IPS-18a (cell line): ENCODE measurements around the gene NHP2.
"Not testable (repeated sequence)": the region's sequence is repeated elsewhere in the genome, so short reads cannot be mapped to it uniquely, and the experiment has no call there.

Experiments
- H3K27ac ChIP-seq: one replicate; pipeline ENCODE4 v1.5.1; 2013; ENCODE audit warnings: low read length
- H3K27me3 ChIP-seq: one replicate; pipeline ENCODE4 v1.6.1; 2013; ENCODE audit warnings: mild to moderate bottlenecking, low read length; ENCODE audit not compliant: control insufficient read depth, insufficient read depth
- H3K36me3 ChIP-seq: one replicate; pipeline ENCODE4 v1.6.1; 2013; ENCODE audit warnings: low read depth, low read length; ENCODE audit not compliant: control insufficient read depth
- H3K4me1 ChIP-seq: one replicate; pipeline ENCODE4 v1.6.1; 2013; ENCODE audit warnings: low read depth, low read length; ENCODE audit not compliant: control insufficient read depth
- H3K4me3 ChIP-seq: one replicate; pipeline ENCODE4 v1.5.1; 2013; ENCODE audit warnings: low read length
- H3K9ac ChIP-seq: one replicate; pipeline ENCODE4 v1.6.1; 2013; ENCODE audit warnings: mild to moderate bottlenecking, low read length, moderate library complexity
- H3K9me3 ChIP-seq: one replicate; pipeline ENCODE4 v1.6.1; 2013; ENCODE audit warnings: low read depth, low read length; ENCODE audit not compliant: control insufficient read depth

NHP2 gene

GRCh38 chr5:178143901-178144300 is 9.8 kb downstream of the NHP2 start:
- Histone ChIP-seq H3K9me3 (no peaks in the 10 kb centered on the region), H3K36me3 (peaks cover 81% of the 10 kb centered on the region), H3K27ac (no peak overlapping the region), H3K27me3 (no peaks in the 10 kb centered on the region), H3K4me1 (no peaks in the 10 kb centered on the region), H3K9ac (no peak overlapping the region), H3K4me3 (no peak overlapping the region)

GRCh38 chr5:178143246-178143645 is 10.4 kb downstream of the NHP2 start:
- Histone ChIP-seq H3K4me3 (no peak overlapping the region), H3K36me3 (peaks cover 80% of the 10 kb centered on the region), H3K9me3 (no peaks in the 10 kb centered on the region), H3K9ac (no peak overlapping the region), H3K27ac (no peak overlapping the region), H3K4me1 (no peaks in the 10 kb centered on the region), H3K27me3 (no peaks in the 10 kb centered on the region)

DNA sequence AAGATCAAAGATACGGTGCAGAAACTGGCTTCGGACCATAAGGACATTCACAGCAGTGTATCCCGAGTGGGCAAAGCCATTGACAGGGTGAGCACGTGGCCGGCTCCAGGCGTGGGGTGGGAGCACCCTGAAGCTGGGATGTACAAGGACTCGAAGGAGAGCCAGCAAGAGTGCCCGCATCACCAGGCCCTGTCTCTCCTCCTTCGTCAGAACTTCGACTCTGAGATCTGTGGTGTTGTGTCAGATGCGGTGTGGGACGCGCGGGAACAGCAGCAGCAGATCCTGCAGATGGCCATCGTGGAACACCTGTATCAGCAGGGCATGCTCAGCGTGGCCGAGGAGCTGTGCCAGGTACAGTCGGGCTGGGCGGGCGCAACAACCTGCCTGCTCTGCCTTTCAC is 11.0 kb downstream of the NHP2 start:
- H3K27ac ChIP-seq = no peak overlapping the region
- H3K36me3 ChIP-seq = peaks cover 80% of the 10 kb centered on the region
- no peak overlapping the region for H3K9ac ChIP-seq
- H3K4me3 ChIP-seq = no peak overlapping the region
- no peaks in the 10 kb centered on the region for H3K27me3 ChIP-seq
- H3K9me3 ChIP-seq = no peaks in the 10 kb centered on the region
- no peaks in the 10 kb centered on the region for H3K4me1 ChIP-seq

GRCh38 chr5:178141550-178141949 is 12.1 kb downstream of the NHP2 start:
- Histone ChIP-seq H3K4me1 (no peaks in the 10 kb centered on the region), H3K9me3 (no peaks in the 10 kb centered on the region), H3K27me3 (no peaks in the 10 kb centered on the region), H3K36me3 (peaks cover 71% of the 10 kb centered on the region), H3K27ac (no peak overlapping the region), H3K9ac (no peak overlapping the region), H3K4me3 (no peak overlapping the region)

DNA sequence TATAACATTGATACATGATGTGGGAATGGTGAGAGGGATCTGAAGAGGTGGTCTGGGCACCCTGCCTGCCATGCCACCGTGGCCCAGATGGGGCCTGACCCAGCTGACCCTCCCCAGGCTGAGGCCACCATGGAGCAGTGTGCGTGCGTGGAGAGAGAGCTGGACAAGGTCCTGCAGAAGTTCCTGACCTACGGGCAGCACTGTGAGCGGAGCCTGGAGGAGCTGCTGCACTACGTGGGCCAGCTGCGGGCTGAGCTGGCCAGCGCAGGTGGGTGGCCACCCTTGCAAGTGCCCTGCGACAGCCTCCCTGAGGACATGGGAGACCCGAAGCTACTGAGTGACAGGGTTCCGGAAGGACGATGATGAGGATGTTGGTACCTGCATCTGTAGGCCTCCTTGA is 15.7 kb downstream of the NHP2 start:
- Histone ChIP-seq H3K4me3 (no peak overlapping the region), H3K9ac (no peak overlapping the region), H3K9me3 (no peaks in the 10 kb centered on the region), H3K36me3 (peaks cover 60% of the 10 kb centered on the region), H3K27ac (no peak overlapping the region), H3K4me1 (peaks cover 4% of the 10 kb centered on the region), H3K27me3 (no peaks in the 10 kb centered on the region)

GRCh38 chr5:178136990-178137389 is 16.7 kb downstream of the NHP2 start:
- no peaks in the 10 kb centered on the region for H3K9me3 ChIP-seq
- peaks cover 50% of the 10 kb centered on the region for H3K36me3 ChIP-seq
- peaks cover 4% of the 10 kb centered on the region for H3K4me1 ChIP-seq

GRCh38 chr5:178131446-178131996 is 22.2 kb downstream of the NHP2 start:
- peak overlapping the region; percentile 62 for H3K27ac ChIP-seq
- H3K27me3 ChIP-seq = no peaks in the 10 kb centered on the region
- H3K4me3 ChIP-seq = peak overlapping the region; percentile 86
- H3K36me3 ChIP-seq = peaks cover 14% of the 10 kb centered on the region
- H3K4me1 ChIP-seq = peaks cover 28% of the 10 kb centered on the region
- no peaks in the 10 kb centered on the region for H3K9me3 ChIP-seq
- peak overlapping the region; percentile 82 for H3K9ac ChIP-seq

More at GRCh38 chr5:178136990-178137389, 16.7 kb downstream of the NHP2 start:
- Histone ChIP-seq H3K4me3 (no peak overlapping the region), H3K9ac (no peak overlapping the region), H3K27me3 (no peaks in the 10 kb centered on the region), H3K27ac (no peak overlapping the region)

- peaks cover 11% of the 10 kb centered on the region for H3K36me3 ChIP-seq
- H3K9me3 ChIP-seq = no peaks in the 10 kb centered on the region
- H3K9ac ChIP-seq = peak within 1 kb of the TSS; percentile 82
- H3K4me1 ChIP-seq = peaks cover 29% of the 10 kb centered on the region
- peak within 1 kb of the TSS; percentile 68 for H3K27ac ChIP-seq
- H3K27me3 ChIP-seq = no peaks in the 10 kb centered on the region
- H3K4me3 ChIP-seq = peak within 1 kb of the TSS; percentile 86
Observed at GRCh38 chr5:178130576-178131445, 22.9 kb downstream of the NHP2 start, which contains the start of gene RMND5B. Gene RMND5B, plus strand, starts transcription at chr5:178131014. Its CDS starts 7,106 bp downstream, at chr5:178138120.

GRCh38 chr5:178130234-178130575 is 23.5 kb downstream of the NHP2 start:
- H3K27me3 ChIP-seq, H3K9me3 ChIP-seq, H3K36me3 ChIP-seq: not testable (repeated sequence)
- Histone ChIP-seq H3K4me3 (peak overlapping the region; percentile 86), H3K9ac (peak overlapping the region; percentile 82), H3K4me1 (peaks cover 34% of the 10 kb centered on the region), H3K27ac (peak overlapping the region; percentile 68)

DNA sequence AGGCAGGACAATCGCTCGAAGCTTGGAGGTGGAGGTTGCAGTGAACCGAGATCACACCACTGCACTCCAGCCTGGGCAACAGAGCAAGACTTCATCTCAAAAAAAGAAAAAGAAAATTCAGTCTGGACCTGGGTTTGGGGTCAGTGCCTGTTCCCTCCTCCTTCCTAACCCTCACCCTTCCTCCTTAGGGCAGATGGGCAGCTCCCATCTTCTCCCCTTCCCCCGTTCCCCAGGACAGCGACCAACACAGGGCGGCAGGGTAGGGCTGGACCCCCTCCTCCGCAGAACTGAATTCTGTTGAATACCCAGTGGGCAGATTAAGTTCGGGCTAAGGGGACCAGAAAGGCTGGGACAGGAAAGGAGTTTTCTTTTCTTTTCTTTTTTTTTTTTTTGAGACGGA is 24.4 kb downstream of the NHP2 start:
- H3K4me1 ChIP-seq = peaks cover 38% of the 10 kb centered on the region
- peak overlapping the region; percentile 17 for H3K9ac ChIP-seq
- peaks cover 5% of the 10 kb centered on the region for H3K36me3 ChIP-seq
- no peaks in the 10 kb centered on the region for H3K9me3 ChIP-seq
- no peak overlapping the region for H3K27ac ChIP-seq
- H3K4me3 ChIP-seq = no peak overlapping the region
- H3K27me3 ChIP-seq = no peaks in the 10 kb centered on the region

DNA sequence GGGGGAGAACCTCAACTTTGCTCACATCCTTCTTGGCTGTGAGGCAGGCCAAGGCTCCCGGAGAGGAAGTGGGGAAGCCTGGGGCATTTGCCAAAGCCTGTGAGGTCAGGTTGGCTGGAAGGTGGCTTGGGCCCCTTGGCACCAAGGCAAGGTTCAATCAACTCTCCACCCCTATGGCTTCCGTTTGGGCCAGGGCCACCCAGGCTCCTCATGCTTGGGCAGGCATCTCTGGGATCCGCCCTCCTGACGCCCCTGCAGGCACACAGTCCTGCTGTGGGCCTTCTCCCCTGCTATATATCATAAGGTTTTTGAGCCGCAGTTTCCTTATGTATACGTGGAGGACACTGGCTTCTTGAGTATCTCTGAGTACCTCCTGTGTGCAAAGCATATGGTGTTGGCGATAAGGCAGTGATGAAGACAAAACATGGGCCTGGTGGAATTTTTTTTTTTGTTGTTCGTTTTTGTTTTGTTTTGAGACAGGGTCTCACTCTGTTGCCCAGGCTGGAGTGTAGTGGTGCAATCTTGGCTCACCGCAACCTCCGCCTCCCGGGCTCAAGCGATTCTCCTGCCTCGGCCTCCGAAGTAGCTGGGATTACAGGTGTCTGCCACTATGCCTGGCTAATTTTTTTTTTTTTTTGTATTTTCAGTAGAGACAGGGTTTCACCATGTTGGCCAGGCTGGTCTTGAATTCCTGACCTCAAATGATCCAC is 26.2 kb downstream of the NHP2 start:
- Histone ChIP-seq H3K36me3 (peaks cover 14% of the 10 kb centered on the region), H3K9ac (peak overlapping the region; percentile 53), H3K4me3 (peak overlapping the region; percentile 19), H3K27ac (peak overlapping the region; percentile 95), H3K4me1 (peaks cover 45% of the 10 kb centered on the region)
- H3K9me3 ChIP-seq, H3K27me3 ChIP-seq: not testable (repeated sequence)
